ENCODE data around the gene KL. TPM values are rescaled to one million over a fixed set of nuclear protein-coding genes. Genes with fewer than 3 reads are reported as not detected.

KL gene
- total RNA-seq, 1 donor from 2014 or later = 12.5 TPM

- ATAC-seq = no peak
- intact Hi-C loops (cut with DNase I) = no loop called here
Measured at GRCh38 chr13:33008946-33009722, 7.1 kb upstream of the KL start.

GRCh38 chr13:33011828-33012470 lies 4.3 kb upstream of the KL start:
- peaks cover 21% of the 10 kb centered on the region for H3K27me3 ChIP-seq
- no peak for TF ChIP-seq CTCF (IDR thresholded peaks at IDR 0.05)
- DNase-seq = no peak
- no peak overlapping the region for H3K27ac ChIP-seq
- ATAC-seq = no peak
- no peak overlapping the region for H3K4me3 ChIP-seq
- peaks cover under 1% of the 10 kb centered on the region for H3K4me1 ChIP-seq
- H3K36me3 ChIP-seq = no peaks in the 10 kb centered on the region
- intact Hi-C loops (cut with DNase I) = no loop called here
- H3K9me3 ChIP-seq = peaks cover 9% of the 10 kb centered on the region

More at GRCh38 chr13:33008946-33009722, 7.1 kb upstream of the KL start:
- DNase-seq = no peak
- TF ChIP-seq CTCF (IDR thresholded peaks at IDR 0.05) = no peak
- Histone ChIP-seq H3K4me1 (peaks cover 11% of the 10 kb centered on the region), H3K27me3 (no peaks in the 10 kb centered on the region), H3K4me3 (no peak overlapping the region), H3K27ac (no peak overlapping the region), H3K36me3 (no peaks in the 10 kb centered on the region), H3K9me3 (peaks cover 9% of the 10 kb centered on the region)

- peaks cover 4% of the 10 kb centered on the region for H3K4me1 ChIP-seq
- TF ChIP-seq CTCF (IDR thresholded peaks at IDR 0.05) = no peak
- H3K27me3 ChIP-seq = peaks cover 26% of the 10 kb centered on the region
- no peaks in the 10 kb centered on the region for H3K9me3 ChIP-seq
- no peak for DNase-seq
- no peak for ATAC-seq
- H3K27ac ChIP-seq = no peak overlapping the region
- no peaks in the 10 kb centered on the region for H3K36me3 ChIP-seq
- no peak overlapping the region for H3K4me3 ChIP-seq
- intact Hi-C loops (cut with DNase I) = no loop called here
Measured at GRCh38 chr13:33014291-33014690, 1.9 kb upstream of the KL start.

GRCh38 chr13:33015241-33015668 lies 968 bp upstream of the KL start:
- no peak for TF ChIP-seq CTCF (IDR thresholded peaks at IDR 0.05)
- peak overlapping the region; percentile 73 for H3K27ac ChIP-seq

DNA sequence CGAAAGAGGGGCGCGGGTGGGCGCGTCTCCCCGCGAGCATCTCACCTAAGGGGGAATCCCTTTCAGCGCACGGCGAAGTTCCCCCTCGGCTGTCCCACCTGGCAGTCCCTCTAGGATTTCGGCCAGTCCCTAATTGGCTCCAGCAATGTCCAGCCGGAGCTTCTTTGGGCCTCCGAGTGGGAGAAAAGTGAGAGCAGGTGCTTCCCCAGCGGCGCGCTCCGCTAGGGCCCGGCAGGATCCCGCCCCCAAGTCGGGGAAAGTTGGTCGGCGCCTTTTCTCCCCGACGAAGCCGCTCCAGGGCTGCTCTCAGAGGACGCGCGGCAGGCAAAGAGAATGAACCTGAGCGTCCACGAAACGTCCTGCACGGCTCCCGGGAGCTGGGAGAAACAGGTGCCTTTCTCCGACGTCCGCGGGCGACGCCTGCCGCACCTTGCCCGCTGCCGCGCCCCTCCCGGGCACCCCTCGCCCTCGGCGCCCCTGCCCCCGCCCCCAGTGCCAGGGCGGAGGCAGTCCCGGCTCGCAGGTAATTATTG lies 366 bp upstream of the KL start:
- ATAC-seq = peak; percentile 20
- Histone ChIP-seq H3K27ac (peak overlapping the region; percentile 73), H3K36me3 (no peaks in the 10 kb centered on the region), H3K4me3 (peak overlapping the region; percentile 50), H3K27me3 (peaks cover 26% of the 10 kb centered on the region), H3K9me3 (no peaks in the 10 kb centered on the region), H3K4me1 (peaks cover 4% of the 10 kb centered on the region)
- intact Hi-C loops (cut with DNase I) = no loop called here
- DNase-seq = peak; percentile 65
- TF ChIP-seq CTCF (IDR thresholded peaks at IDR 0.05) = no peak

More at GRCh38 chr13:33015241-33015668, 968 bp upstream of the KL start:
- H3K4me1 ChIP-seq = peaks cover 4% of the 10 kb centered on the region
- intact Hi-C loops (cut with DNase I) = no loop called here
- H3K36me3 ChIP-seq = no peaks in the 10 kb centered on the region
- H3K4me3 ChIP-seq = peak overlapping the region; percentile 50
- no peak for DNase-seq
- no peaks in the 10 kb centered on the region for H3K9me3 ChIP-seq
- ATAC-seq = no peak
- peaks cover 26% of the 10 kb centered on the region for H3K27me3 ChIP-seq

Data from upper lobe of right lung (tissue), 1 donor.